NCI-H1417 (cell line): Measurements from ENCODE around the gene CNTFR.

Experiments
- DNase-seq, 3 experiments: peaks; one replicate each; lab custom pipeline; 2025; lab: John Stamatoyannopoulos, UW

Gene CNTFR

GRCh38 chr9:34507556-34507955, 82.0 kb downstream of the CNTFR start:
- no peak for DNase-seq

DNA sequence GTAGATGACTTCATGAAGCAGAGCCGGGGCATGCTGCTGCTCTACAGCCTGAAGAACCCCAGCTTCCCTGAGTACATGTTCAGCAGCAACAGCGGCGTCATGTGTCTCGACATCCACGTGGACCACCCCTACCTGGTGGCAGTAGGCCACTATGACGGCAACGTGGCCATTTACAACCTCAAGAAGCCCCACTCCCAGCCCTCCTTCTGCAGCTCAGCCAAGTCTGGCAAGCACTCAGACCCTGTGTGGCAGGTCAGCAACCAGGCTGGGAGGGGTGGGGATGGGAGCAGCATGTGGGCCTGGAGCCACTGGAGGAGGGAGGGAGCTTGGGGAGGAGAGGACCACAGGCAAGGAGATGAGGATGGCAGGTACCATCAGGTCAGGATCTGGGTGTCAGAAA, 82.9 kb downstream of the CNTFR start:
- DNase-seq = no peak

- no peak for DNase-seq
These were observed 84.0 kb downstream of the CNTFR start for GRCh38 chr9:34505370-34506120.

DNA sequence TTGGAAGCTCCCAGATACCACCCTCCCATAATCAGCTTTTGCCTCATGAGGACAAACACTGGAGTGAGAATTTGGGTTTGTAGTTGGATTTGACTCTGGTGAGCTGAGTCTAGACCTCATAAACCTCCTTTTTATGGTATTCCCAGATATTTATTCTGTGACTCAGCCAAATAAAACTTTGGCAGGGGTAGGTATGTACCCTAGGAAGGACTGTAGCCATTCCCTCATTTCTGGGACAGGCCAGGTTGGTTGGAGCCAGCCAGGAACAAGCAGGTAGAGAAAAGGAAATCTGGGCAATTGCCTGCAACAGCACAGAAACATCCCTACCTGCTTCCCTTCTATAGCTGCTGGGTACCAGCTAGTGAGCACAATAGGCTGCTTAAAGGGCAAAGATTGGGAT, 86.1 kb downstream of the CNTFR start:
- DNase-seq = no peak

GRCh38 chr9:34502891-34503290, 86.6 kb downstream of the CNTFR start:
- no peak for DNase-seq

DNA sequence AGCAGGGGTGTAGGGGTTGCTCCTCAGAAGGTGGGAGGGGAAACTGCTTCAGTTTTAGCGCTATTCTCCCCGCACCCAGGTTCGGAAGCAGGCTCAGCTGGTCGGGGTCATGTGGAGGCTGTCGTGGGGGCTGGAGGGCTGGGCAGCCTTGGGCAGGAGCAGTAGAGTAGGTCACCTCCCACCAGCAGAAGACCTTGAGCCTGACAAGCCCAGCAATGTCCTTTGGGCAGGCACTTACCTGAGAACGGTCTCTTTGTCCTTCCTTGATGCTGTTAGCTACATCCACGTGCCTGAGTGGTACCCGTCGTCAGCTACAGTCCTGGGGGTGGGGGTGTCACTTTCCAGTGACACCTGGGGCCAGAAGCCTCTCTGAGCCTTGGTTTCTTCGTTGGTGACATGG, 87.1 kb downstream of the CNTFR start:
- no peak for DNase-seq

- no peak for DNase-seq
These were observed 87.6 kb downstream of the CNTFR start for GRCh38 chr9:34501889-34502425.
